Measurements from ENCODE around the gene CEP131. TPM values are rescaled to one million over a fixed set of nuclear protein-coding genes. Genes with fewer than 3 reads are reported as not detected.

The CEP131 gene
- total RNA-seq, 1 experiment from 2014 or later = 33.8 TPM

DNA sequence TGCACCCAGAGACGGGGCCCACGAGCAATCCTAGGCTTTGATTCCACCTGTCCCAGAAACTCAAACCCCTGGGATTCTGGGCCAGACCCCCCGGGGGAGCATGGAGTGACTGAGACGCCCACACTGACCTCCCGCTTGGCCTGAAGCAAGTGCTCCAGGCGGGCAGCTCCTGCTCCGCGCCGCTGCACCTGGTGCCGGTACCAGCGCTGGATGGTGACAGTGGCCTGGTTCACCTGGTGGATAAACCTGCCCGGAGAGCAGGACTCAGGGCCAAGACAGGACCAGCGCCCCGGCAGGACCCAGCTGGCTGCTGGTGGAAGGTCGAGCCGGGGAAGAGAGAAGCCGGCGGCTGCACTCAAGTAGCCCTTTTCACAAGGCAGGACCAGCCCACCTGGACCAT is 22.6 kb downstream of the CEP131 start:
- DNase-seq (ENCODE audit: low read depth) = no peak

DNA sequence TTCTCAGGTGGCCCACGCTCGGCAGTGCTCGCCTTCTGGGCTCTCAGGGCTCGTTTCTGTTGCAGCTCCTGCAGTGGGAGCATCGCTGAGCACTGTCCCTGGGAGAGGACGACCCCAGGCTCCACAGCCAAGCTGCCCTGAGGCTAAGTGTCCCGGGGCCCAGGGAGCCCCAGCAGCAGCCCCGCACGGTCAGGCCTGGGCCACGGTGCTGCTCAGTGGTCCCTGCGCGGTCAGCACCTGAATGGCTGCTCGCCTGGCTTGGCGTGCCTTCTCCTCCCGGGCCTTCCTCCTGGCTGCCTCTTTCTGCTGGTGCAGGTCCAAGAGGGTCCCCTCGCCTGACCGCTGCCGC is 23.3 kb downstream of the CEP131 start:
- DNase-seq (ENCODE audit: low read depth) = no peak

DNA sequence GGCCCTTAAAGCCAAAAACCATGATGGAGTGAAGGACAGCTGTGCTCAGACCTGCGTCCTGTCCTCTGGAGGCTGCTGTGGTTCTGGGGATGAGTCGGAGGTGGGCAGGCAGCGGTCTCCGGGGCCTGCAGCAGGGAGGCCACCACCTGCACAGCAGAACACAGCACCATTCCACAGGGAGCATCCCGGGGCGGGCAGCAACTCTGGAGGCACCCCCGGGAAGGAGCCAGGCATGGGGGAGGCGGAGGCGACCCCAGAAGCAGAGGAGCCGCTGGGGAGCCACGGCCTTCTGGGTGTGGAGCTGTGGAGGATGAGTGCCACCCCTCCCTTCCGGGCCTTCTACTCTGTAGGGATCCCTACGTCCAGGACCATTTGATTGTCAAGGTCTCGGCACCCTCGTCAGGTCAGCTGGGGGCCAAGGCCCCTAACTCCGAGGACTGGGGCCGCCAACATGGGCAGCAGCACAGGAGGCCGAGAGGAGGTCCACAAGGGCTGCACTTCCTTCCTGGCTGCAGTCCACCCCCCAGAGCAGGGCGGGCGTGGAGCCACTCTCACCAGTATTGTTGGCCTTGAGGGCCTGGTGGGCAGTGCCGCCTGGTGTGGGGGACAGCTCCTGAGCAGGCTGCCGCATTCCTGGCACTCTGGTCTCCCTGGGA is 23.8 kb downstream of the CEP131 start:
- no peak for DNase-seq (ENCODE audit: low read depth)

DNA sequence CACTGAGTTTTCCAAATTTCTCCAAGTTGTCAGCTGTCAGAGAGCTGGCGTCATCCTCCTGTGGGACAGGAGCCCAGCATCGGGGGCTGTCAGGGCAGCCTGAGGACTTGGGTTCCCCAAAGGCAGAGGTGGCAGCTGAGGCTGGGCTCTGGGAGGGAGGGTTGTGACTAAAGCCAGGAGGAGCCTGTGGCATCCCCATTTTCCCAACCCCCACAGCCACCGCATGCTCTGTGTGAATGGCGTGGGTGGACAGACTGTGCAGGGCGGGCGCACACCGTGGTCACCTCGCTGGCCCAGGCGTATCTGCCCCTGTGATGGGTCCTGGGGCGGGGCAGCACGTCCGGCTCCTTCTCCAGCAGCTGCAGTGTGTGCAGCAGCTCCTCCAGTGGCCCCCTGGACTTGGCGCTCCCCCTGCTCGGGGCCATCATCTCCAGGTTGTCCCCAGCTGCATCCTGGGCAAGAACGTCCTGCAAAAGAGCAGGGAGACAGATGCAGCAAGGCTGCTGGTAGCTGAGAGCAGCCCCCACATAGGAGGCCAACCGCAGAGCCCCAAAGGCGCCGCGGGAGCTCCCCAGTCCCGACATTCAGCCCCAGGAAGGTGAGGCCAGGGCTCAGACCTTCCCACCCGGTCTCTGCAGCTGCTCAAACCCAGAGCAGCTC is 24.8 kb downstream of the CEP131 start:
- DNase-seq (ENCODE audit: low read depth) = no peak

DNA sequence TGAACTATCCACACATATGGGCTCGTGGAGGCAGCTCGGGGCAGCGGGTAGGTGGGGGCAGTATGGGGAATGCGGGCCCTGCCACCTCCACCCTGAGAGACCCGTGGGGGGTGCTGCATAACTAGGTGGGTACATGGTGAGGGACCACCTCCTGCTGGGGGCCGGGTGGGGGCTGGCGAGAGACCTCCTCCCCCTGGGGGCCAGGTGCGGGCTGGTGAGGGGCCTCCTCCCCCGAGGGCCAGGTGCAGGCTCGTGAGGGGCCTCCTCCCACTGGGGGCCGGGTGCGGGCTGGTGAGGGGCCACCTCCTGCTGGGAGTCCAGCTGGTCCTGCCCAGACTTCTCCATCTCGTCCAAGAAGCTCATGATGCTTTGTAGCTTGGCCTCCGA is 25.4 kb downstream of the CEP131 start:
- DNase-seq (ENCODE audit: low read depth) = no peak

DNA sequence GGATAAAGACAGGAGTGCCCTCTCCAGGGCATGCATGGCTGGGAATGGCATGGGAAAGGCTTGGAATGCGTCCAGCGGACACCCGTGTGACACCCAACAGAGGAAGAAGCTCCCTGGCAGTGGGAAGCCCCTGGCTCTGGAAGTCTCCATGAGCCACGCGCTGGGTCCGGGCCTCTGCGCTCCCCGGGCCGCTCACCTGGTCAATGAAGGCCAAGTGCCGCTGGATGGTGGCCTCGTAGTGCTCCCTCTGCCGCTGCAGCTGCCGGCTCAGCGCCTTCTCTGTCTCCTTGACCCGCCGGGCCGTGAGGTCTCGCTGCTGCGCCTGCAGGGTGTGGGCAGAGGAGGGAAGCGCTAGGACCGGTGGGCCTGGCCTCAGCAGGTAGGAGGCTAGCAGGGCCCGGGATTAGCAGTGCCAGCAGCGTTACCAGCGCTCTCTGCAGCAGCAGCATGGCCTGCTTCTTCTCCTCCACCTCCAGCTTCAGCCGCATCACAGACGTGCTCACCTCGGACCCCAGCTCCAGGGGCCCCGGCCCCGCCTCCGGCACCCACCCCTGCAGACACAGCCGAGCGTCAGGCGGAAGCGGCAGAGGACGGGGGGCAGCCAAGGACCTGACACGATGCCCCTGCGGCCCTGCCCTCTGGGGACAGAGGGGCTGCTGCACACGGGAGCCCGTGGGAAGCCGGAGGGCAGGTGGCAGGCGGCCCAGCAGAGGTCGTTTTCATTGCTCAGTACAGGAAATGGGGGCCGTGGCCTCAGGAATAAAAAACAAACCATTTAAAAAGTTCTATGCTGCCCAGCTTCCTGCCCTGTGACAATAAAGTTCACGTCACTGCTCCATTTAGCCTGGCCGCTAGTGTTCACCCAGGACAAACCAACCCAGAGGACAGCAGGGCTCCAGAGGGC is 26.0 kb downstream of the CEP131 start:
- DNase-seq (ENCODE audit: low read depth) = no peak

DNA sequence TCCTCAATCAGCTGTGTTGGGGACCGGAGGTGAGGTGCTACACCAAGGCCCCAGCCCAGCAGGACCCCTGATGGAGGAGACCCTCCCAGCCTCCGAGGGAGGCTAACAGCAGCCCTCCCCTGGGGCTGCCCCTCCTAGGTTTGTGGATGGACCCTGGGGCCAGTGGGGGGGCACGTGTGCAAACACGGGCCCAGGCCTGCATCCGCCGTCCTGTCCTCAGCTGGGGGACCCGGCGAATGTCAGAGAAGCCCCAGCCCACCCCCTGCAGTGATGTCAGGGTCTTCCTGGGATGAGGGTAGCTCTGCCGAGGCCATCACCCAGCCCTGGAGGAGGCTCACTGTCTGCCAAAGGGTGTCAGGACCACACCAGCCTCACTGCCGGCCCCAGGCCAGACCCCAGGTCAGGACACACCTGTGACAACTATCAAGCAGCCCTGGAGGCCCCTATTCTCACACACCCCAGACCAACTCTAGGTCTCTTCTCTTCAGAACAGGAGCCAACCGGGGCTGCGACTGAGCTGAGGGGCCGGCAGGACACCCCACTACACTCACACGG is 26.7 kb downstream of the CEP131 start:
- no peak for DNase-seq (ENCODE audit: low read depth)

DNA sequence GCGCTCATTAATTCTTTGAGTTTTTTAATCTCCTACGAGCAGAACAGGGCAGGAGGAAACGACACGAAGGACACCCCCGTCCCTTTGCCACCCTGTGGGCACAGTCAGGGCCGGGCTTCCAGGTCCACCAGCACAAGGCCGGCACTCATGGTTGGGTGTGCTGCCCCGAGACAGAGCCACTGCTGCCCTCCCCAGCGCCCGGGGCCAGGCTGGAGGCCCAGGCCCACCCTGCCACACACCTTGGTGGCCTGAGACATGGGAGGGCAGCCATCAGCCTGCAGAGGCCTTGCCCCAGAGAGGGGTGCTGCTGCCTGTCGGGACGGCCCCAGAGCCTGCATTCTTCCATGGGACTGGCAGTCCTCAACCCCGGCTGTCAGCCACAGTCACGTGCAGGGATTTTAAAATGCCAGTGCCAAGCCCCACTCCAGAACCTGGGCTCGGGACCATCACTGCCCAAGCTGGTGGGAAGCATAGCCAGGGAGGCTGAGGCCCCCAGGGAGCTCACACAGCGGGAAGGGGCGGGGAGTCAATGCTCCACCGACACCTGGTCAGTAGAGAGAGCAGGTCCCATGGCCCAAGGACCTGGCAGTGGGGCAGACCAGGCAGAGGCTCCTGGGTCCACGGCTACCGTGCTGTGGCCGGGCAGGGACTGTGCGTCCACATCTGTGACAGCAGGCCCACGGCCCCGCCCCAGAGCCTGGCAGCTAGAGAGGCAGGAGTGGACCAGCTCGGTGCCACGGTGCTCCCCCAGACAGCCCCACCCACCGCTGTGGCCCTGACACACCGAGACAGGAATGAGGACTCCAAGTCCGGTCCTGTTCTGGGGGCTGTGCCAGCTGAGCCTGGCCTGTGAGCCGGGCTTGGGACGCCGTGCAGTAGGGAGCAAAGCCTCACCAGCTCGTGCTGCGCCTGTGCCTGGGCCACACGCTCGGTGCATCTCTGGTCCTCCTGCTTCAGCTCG is 27.5 kb downstream of the CEP131 start:
- no peak for DNase-seq (ENCODE audit: low read depth)

DNA sequence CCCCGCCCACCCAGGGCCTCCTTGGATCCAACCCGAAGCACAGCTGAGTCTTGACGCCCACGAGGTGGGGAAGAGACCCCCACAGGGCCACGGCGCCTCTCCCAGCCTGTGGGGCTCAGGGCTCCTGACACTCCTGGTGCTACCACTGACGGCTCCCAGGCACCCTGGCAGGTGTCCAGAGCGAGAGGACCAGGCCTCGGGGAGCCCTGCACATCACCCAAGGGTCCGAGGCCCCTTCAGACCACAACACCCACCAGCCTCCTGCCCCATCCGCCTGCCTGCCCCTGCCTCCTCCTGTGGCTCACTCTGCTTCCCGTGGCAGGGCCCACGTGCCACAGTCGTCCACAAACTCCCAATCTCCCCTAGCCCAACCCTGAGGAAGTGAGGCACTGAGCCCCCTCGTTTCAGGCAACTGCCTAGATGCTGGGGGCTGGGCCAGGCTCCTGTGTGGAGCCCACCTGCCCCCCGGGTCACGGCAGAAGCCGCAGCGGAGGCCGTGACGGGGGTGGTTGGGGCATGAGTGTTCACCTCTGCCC is 28.5 kb downstream of the CEP131 start:
- no peak for DNase-seq (ENCODE audit: low read depth)

DNA sequence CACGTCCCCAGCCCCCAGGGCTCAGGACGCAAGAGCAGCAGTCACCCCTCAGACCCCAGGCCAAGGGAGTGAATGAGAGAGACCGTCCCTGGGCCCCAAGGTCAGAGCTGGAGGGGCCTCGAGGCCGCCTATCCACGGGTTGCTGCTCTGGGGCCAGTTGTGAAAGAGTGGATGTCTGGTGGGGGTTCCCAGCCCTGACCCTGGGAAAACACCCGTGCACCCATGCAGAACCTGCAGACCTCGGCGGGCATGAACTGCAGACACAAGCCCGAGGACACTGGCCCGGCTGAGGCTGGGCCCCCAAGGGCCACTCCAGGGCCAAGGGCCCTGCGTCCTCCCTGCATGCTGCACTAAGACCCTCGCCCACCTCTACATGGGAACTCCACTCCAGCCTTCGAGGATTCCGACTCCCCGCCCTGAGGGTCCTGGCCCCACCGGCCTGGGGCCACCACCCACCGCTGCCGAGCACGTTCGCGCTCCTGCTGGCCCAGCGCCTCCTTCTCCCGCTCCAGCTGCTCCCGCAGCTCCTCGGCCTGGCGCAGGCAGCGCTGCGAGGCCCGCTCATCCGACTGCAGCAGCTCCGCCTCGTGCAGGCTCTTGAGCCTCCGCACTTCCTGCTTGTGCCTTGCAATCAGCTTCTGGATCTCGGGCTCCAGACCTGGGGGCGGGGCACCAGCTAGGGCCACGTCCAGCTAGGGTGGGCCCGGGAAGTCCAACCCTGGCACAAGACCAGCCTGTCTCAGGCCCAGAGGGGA is 29.1 kb downstream of the CEP131 start:
- DNase-seq (ENCODE audit: low read depth) = no peak

DNA sequence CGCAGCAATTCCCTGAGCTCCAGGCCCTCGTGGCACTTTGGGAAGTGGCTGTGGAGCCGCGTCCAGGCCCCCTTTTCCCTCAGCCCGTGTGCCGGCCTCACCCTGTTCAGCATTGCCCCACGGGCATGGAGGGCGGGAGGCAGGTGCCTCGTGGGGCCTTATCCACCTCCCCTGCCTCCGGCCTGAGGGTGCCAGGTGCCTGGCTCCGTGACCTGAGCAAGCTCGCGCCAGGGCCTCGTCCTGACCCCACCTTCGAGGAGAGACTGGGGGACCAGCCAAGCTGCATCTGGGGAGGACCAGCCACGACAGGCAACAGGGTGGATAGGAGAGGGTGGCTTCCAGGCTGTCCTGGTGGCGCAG is 29.7 kb downstream of the CEP131 start:
- no peak for DNase-seq (ENCODE audit: low read depth)

DNA sequence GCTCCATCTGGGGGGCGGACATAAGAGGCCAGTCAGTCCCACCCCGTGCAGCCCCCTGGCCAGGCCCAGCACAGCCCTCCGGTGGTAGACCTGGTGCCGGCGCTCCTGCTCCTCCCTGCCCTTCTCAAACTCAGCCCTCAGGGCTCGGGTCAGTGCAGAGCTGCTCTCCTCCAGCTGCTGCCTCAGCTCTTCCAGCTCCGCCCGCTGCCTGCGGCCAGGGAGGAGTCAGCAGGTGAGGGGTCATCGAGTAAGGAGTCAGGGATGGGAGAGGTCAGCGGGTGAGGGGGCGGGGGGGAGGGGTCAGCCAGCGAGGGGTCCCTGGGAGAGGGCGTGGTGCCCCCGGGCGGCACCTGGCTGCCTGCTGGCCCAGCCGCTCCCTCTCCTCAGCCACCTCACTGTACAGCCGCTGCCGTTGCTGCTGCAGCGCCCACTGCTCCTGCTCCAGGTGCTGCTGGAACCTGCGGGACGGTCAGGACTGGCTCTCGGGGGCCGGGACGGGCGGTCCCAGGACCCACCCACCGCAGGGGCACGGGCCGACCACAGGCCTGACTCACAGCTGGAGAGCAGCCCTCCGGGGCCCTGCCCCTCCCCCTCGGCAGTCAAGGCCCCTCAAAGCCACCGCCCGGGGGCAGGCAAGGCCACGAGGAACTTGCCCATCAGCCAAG is 30.2 kb downstream of the CEP131 start:
- DNase-seq (ENCODE audit: low read depth) = no peak

DNA sequence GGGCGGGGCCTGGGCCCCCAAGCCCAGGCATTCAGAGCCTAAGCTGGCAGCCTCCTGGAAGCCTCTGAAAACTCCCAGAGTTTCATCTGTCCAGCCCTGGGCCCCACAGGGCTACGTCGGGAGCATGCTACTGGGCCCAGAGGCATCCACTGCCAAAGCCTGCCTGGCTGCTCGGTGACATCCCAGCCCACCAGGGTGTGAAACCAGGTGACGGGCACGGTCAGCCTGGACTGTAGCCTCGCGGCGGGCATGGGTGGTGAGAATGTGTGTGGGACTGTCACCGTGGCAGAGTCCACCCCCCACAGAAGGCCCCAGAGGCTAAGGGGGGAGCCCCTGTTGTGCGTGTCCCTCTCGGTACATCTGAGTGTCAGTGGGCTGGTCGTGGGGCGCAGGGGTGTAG is 31.1 kb downstream of the CEP131 start:
- no peak for DNase-seq (ENCODE audit: low read depth)

DNA sequence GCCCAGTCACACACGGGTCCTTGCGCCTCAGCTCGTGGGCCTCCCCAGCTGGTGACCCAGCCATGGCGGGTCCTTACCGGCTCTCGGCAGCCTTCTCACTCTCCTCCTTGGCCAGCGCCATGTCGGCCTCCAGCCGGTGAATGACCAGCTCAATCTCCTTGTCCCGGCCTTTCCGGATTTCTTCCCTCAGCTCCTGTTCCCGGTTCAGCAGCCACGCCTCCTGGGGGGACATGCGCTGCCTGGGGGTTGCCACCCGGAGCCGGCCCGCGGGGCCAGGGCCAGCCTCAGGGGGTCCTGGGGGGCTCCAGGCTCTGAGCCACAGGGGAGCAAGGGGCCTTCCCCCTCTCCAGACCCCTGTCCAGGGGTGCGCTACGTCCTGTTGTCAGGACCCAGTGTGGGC is 31.6 kb downstream of the CEP131 start:
- no peak for DNase-seq (ENCODE audit: low read depth)

DNA sequence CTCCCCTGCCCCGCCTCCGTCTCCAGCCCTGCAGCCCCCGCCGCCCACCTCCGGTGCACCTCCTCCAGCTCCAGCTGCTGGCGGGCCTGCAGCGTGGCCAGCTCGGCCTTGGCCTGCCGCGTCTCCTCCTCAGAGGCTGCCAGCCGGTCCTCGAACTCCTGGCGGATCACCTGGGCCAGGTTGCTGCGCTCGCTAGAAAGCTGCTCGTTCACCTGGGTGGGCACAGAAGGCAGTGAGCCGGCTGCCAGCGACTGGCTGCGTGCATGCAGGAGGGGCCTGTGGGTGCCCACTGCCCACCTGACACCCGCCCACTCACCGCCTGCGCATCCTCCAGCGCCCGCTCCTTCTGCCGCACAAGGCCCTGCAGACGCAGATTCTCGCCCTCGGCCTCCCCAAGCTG is 32.2 kb downstream of the CEP131 start:
- DNase-seq (ENCODE audit: low read depth) = no peak

DNA sequence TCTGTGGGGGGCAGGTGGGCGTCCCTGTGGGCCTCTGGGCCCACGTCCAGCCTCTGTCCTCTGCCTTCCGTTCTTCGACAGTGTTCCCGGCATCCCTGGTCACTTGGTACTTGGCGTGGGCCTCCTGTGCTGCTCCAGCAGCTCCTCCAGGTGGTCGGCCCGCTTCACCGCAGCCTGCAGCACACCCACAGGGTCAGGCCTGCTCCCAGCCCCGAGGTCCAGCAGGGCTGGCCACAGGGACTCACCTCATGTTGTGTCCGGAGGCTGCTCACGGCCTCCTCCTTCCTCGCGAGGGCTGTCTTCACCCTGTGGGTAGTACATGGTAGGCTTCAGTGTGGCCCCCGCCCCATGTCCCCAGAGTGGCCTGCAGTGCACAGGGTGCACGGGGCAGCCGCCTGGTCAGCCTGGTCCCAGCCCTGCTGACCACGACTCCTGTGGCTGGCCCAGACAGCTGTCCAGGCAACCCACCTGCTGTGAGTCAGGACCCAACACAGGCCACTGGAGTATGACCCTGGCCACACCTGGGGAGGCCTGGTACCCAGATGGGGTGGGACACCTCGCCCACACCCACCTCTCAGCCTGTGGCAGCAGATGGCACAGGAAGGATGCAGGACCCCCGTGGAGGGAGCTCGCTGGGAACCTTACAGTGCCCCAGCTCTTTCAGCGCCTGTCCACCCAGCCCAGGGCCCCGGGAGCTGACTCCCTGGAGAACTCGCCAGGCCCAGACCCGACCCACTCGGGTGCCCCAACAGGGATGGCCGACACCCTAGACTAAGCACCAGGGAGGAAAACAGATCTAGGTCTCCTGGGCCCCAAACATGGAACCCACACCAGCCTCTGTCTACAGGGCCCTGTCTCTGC is 32.9 kb downstream of the CEP131 start:
- no peak for DNase-seq (ENCODE audit: low read depth)

DNA sequence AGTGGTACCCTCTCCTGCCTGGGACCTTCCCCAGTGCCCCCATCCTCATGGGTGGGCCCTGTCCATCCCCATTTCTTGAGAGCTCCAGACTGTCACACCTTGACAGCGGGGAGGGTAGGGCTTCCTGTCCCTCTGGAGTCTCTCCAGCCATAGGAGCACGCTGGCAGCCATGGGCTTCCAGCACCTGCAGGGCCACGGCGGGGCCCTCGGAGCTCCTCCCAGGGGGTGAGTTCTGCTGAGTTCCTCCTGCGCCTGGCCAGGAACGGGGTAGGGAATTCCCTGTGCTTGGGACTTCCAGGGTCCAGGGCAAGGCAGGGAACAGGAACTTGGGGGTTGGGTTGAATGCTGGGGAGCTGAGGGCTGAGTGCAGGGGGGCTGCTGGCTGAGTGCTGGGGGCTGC is 33.7 kb downstream of the CEP131 start:
- no peak for DNase-seq (ENCODE audit: low read depth)

DNA sequence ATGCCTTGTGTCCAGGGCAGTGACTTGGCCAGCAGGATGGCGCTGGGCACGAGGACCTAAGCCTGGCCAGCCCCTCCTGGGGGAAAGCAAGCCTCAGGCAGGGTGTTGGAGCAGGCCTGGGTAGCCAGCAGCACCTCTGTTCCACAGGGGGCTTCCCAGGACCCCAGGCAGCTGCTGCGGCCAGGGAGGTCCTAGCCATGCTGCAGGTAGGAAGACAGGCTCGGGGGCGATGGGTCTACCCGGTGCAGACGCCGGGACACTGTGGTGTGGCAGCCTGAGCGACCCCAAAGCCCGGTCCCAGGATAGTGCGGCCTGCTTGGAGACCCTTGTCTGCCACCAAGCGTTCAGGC is 34.3 kb downstream of the CEP131 start:
- DNase-seq (ENCODE audit: low read depth) = no peak
